MM.1S (cell line): ENCODE results near the gene IRS1.

Source experiments
- DNase-seq: peaks from one replicate; pipeline ENCODE4 v3.0.0-alpha.2; 2015
- H2AFZ ChIP-seq: fragments of 300-600 bp; sonication (generic); 2 replicates; pipeline ENCODE4 v1.6.0; 2016; ENCODE audit warnings: antibody characterized with exemption, low read length
- H3F3A ChIP-seq: fragments of 300-600 bp; sonication (generic); 2 replicates; pipeline ENCODE4 v1.6.1; 2016; ENCODE audit warnings: mild to moderate bottlenecking, antibody characterized with exemption, low read length, moderate library complexity, mixed read lengths; ENCODE audit not compliant: insufficient read depth
- H3K27ac ChIP-seq: fragments of 300-600 bp; sonication (generic); 2 replicates; pipeline ENCODE4 v1.5.1; 2016; ENCODE audit warnings: mild to moderate bottlenecking, low read length
- H3K27me3 ChIP-seq: fragments of 300-600 bp; sonication (generic); replicated peaks from 2 replicates; pipeline ENCODE4 v1.6.0; 2016; ENCODE audit warnings: low read length; ENCODE audit not compliant: insufficient read depth
- H3K36me3 ChIP-seq: fragments of 300-600 bp; sonication (generic); replicated peaks from 2 replicates; pipeline ENCODE4 v1.6.1; 2016; ENCODE audit warnings: mild to moderate bottlenecking, low read length, mixed read lengths; ENCODE audit not compliant: insufficient read depth
- H3K4me1 ChIP-seq: fragments of 300-600 bp; sonication (generic); 2 replicates; pipeline ENCODE4 v1.6.1; 2016; ENCODE audit warnings: low read length, mixed read lengths
- H3K4me2 ChIP-seq: fragments of 300-600 bp; sonication (generic); 2 replicates; pipeline ENCODE4 v1.6.0; 2016; ENCODE audit warnings: low read depth, low read length
- H3K4me3 ChIP-seq: fragments of 300-600 bp; sonication (generic); 2 replicates; pipeline ENCODE4 v1.5.1; 2016; ENCODE audit warnings: low read length, mixed read lengths
- H3K79me2 ChIP-seq: fragments of 300-600 bp; sonication (generic); 2 replicates; pipeline ENCODE4 v1.6.1; 2016; ENCODE audit warnings: mixed run types, low read length, mixed read lengths
- H3K9ac ChIP-seq: fragments of 300-600 bp; sonication (generic); 2 replicates; pipeline ENCODE4 v1.6.1; 2016; ENCODE audit warnings: low read length, mixed read lengths
- H3K9me2 ChIP-seq: fragments of 300-600 bp; sonication (generic); replicated peaks from 2 replicates; pipeline ENCODE4 v1.6.1; 2016; ENCODE audit warnings: mild to moderate bottlenecking, low read length, mixed read lengths; ENCODE audit not compliant: insufficient read depth
- H3K9me3 ChIP-seq: fragments of 300-600 bp; sonication (generic); replicated peaks from 2 replicates; pipeline ENCODE4 v1.6.1; 2016; ENCODE audit warnings: mild to moderate bottlenecking, low read length, mixed read lengths; ENCODE audit not compliant: insufficient read depth
- H4K20me1 ChIP-seq: fragments of 300-600 bp; sonication (generic); 2 replicates; pipeline ENCODE4 v1.6.1; 2016; ENCODE audit warnings: mild to moderate bottlenecking, low read length, moderate library complexity, mixed read lengths; ENCODE audit not compliant: insufficient read depth
- CTCF ChIP-seq: fragments of 300-600 bp; sonication (generic); IDR thresholded peaks from 2 replicates; pipeline ENCODE4 v1.5.1; 2016; ENCODE audit warnings: antibody characterized with exemption, low read length, mixed read lengths
- EZH2 ChIP-seq: fragments of 300-600 bp; sonication (generic); optimal IDR thresholded peaks from 2 replicates; pipeline ENCODE3; 2017; ENCODE audit warnings: low read depth, mild to moderate bottlenecking, antibody characterized with exemption, low read length, mixed read lengths
- EZH2phosphoT487 ChIP-seq: fragments of 300-600 bp; sonication (generic); IDR thresholded peaks from 2 replicates; pipeline ENCODE4 v1.6.1; 2018; ENCODE audit warnings: antibody characterized with exemption, low read length

Gene IRS1

GRCh38 chr2:226831266-226831665 lies 31.6 kb upstream of the IRS1 start:
- no peak overlapping the region for H3K4me3 ChIP-seq
- H3K79me2 ChIP-seq = peaks cover 5% of the 10 kb centered on the region; the same call in 1 of the 2 replicates
- H2AFZ ChIP-seq = no peak overlapping the region
- peaks cover 8% of the 10 kb centered on the region for H3F3A ChIP-seq
- H3K9me2 ChIP-seq = no peaks in the 10 kb centered on the region
- H3K27ac ChIP-seq = no peak overlapping the region
- H4K20me1 ChIP-seq = no peaks in the 10 kb centered on the region
- DNase-seq = no peak
- no peaks in the 10 kb centered on the region; the same call in 1 of the 2 replicates for H3K9me3 ChIP-seq
- no peak overlapping the region for H3K4me2 ChIP-seq
- no peaks in the 10 kb centered on the region for H3K27me3 ChIP-seq
- peaks cover 5% of the 10 kb centered on the region; the same call in 1 of the 2 replicates for H3K4me1 ChIP-seq
- no peaks in the 10 kb centered on the region for H3K36me3 ChIP-seq
- no peak overlapping the region for H3K9ac ChIP-seq
- no peak for TF ChIP-seq EZH2
- TF ChIP-seq EZH2phosphoT487 = no peak
- no peak for TF ChIP-seq CTCF

- TF ChIP-seq CTCF (no peak), EZH2 (no peak), EZH2phosphoT487 (no peak)
- no peak overlapping the region for H3K27ac ChIP-seq
- DNase-seq = no peak
- no peaks in the 10 kb centered on the region for H3K36me3 ChIP-seq
- no peak overlapping the region for H3K4me3 ChIP-seq
- no peaks in the 10 kb centered on the region for H3K79me2 ChIP-seq
- H3K4me2 ChIP-seq = no peak overlapping the region
- no peaks in the 10 kb centered on the region for H4K20me1 ChIP-seq
- no peak overlapping the region for H3K9ac ChIP-seq
- H3K4me1 ChIP-seq = no peaks in the 10 kb centered on the region
- H3K9me3 ChIP-seq = no peaks in the 10 kb centered on the region; the same call in 1 of the 2 replicates
- no peaks in the 10 kb centered on the region for H3F3A ChIP-seq
- H3K9me2 ChIP-seq = no peaks in the 10 kb centered on the region
- no peaks in the 10 kb centered on the region for H3K27me3 ChIP-seq
- no peak overlapping the region for H2AFZ ChIP-seq
These were observed 30.4 kb upstream of the IRS1 start for GRCh38 chr2:226829721-226830631.

GRCh38 chr2:226828191-226828590 lies 28.6 kb upstream of the IRS1 start:
- no peak for TF ChIP-seq EZH2
- TF ChIP-seq EZH2phosphoT487 = no peak
- no peak for TF ChIP-seq CTCF
- Histone ChIP-seq H4K20me1 (no peaks in the 10 kb centered on the region), H3K9ac (no peak overlapping the region), H3K9me3 (no peaks in the 10 kb centered on the region; the same call in 1 of the 2 replicates), H3K27me3 (no peaks in the 10 kb centered on the region), H2AFZ (no peak overlapping the region), H3K27ac (no peak overlapping the region), H3K9me2 (no peaks in the 10 kb centered on the region), H3K4me3 (no peak overlapping the region), H3F3A (no peaks in the 10 kb centered on the region), H3K79me2 (no peaks in the 10 kb centered on the region), H3K36me3 (no peaks in the 10 kb centered on the region), H3K4me1 (no peaks in the 10 kb centered on the region), H3K4me2 (no peak overlapping the region)
- no peak for DNase-seq
